ENCODE results near the gene SLC44A3. TPM values are rescaled to one million over a fixed set of nuclear protein-coding genes. Genes with fewer than 3 reads are reported as not detected.

SLC44A3 gene
- total RNA-seq, 2 donors from 2014 or later: 55.4 to 71.4 TPM

DNA sequence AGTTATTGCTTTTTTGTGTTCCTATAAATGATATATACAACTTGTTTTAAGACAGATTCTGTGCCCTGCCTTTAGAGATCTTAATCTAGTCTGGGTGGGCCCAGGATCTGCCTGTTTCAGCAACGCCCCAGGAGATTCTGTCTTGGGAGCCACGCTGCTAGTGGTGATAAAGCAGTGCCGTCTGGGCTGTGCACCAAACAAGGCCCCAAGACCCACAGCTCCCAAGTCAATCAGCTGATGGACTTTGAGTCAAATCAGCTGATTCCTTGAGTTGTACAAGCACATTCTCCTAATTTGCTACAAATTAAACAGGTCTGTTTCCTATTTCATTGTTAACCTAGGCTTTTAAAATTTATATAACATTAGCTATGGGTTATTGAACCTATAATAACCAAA lies 15.7 kb upstream of the SLC44A3 start:
- Histone ChIP-seq H3K27ac (peak overlapping the region; percentile 66), H3K4me1 (peaks cover 7% of the 10 kb centered on the region)
- intact Hi-C loops (cut with DNase I): no loop called here

DNA sequence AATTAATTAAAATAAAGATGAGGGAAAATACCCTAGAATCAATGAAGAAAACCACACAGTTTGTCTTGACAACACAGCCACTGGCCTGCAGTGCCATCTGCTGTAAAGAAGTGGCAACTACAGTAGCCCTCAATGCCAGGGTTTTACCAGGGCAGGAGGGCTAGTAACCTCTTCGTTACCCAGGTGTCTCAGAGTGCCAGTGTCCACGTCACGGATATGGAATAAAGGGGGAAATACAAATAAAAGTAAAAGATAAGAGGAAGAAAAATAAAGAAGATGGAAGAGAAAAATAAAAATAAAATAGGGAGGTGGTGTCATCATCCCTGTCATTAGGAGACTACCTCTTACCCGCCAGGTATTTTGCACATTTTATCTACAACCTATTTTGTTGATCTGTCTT lies 14.2 kb upstream of the SLC44A3 start:
- no peaks in the 10 kb centered on the region for H3K36me3 ChIP-seq
- no peaks in the 10 kb centered on the region for H3K9me3 ChIP-seq
- H3K4me1 ChIP-seq: peaks cover 7% of the 10 kb centered on the region
- TF ChIP-seq, protein P1, sequence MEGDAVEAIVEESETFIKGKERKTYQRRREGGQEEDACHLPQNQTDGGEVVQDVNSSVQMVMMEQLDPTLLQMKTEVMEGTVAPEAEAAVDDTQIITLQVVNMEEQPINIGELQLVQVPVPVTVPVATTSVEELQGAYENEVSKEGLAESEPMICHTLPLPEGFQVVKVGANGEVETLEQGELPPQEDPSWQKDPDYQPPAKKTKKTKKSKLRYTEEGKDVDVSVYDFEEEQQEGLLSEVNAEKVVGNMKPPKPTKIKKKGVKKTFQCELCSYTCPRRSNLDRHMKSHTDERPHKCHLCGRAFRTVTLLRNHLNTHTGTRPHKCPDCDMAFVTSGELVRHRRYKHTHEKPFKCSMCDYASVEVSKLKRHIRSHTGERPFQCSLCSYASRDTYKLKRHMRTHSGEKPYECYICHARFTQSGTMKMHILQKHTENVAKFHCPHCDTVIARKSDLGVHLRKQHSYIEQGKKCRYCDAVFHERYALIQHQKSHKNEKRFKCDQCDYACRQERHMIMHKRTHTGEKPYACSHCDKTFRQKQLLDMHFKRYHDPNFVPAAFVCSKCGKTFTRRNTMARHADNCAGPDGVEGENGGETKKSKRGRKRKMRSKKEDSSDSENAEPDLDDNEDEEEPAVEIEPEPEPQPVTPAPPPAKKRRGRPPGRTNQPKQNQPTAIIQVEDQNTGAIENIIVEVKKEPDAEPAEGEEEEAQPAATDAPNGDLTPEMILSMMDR (IDR thresholded peaks at IDR 0.05): peak; percentile 98
- H3K4me3 ChIP-seq: no peak overlapping the region
- intact Hi-C loops (cut with DNase I): loop anchor here (5.0 kb wide), 1 partner anchor 284 kb away; no protein-coding TSS in a partner anchor
- no peak overlapping the region for H3K9ac ChIP-seq (ENCODE audit: low read depth in 2 of 2, low read length in 2 of 2)
- peak; percentile 71 for DNase-seq
- H3K27ac ChIP-seq: no peak overlapping the region
- no peaks in the 10 kb centered on the region for H3K27me3 ChIP-seq

More for the DNA sequence above, 15.7 kb upstream of the SLC44A3 start:
- H3K4me3 ChIP-seq: no peak overlapping the region
- TF ChIP-seq, protein P1 (IDR thresholded peaks at IDR 0.05): no peak
- peak overlapping the region in 1 of 2 donors; percentile 53 for H3K9ac ChIP-seq (ENCODE audit: low read depth in 2 of 2, low read length in 2 of 2)
- no peaks in the 10 kb centered on the region for H3K9me3 ChIP-seq
- no peaks in the 10 kb centered on the region for H3K27me3 ChIP-seq
- H3K36me3 ChIP-seq: no peaks in the 10 kb centered on the region
- no peak for DNase-seq

DNA sequence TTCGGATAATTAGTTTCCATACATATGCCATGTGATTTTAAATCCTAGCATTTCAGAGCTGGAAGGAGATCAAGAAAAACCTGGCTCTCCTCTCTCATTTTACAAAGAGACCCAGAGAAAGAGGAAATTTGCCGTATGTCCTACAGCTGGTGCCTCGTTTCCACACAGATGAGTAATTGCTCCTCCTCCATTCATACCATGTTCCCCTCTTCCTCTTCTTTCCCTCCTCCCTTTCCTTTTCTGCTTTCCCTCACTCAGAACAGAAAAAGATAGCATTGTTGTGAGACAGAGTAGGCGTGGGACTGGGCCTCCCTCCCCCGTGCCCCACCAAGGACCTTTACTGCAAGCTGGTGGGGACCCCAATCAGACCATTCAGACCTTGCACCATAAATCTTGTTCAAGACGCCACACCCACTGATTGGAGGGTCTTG lies 13.7 kb upstream of the SLC44A3 start:
- Histone ChIP-seq H3K27ac (no peak overlapping the region), H3K9me3 (no peaks in the 10 kb centered on the region), H3K36me3 (no peaks in the 10 kb centered on the region), H3K9ac (ENCODE audit: low read depth in 2 of 2, low read length in 2 of 2) (peak overlapping the region in 1 of 2 donors; percentile 58), H3K4me1 (peaks cover 7% of the 10 kb centered on the region), H3K4me3 (no peak overlapping the region), H3K27me3 (no peaks in the 10 kb centered on the region)
- intact Hi-C loops (cut with DNase I): loop anchor here (5.0 kb wide), 1 partner anchor 284 kb away; no protein-coding TSS in a partner anchor
- TF ChIP-seq, protein P1 (IDR thresholded peaks at IDR 0.05): no peak
- no peak for DNase-seq

DNA sequence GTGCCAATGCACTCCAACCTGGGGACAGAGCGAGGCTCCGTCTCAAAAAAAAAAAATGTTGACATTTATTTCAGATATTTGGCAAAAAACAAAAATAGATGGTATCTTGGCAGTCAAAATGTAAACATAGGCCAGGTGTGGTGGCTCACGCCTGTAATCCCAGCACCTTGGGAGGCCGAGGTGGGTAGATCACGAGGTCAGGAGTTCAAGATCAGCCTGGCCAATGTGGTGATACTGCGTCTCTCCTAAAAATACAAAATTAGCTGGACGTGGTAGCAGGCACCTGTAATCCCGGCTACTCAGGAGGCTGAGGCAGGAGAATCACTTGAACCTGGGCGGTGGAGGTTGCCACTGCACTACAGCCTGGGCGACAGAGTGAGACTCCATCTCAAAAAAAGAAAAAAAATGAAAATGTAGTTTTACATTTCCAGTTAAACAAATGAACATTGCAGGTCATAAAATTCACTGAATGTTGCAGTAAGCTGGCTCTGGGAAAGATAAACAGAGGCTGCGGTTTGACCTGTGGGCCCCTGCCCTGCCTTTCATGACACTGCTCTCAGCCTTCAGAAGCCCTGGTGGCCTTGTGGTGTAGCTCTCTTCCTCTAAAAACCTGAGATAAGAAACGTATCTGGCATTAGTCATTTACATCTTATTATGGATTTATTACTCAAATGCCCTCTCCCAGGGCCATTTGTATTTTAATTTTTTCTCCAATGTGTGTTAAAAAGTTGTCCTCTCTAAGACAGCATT lies 12.2 kb upstream of the SLC44A3 start:
- intact Hi-C loops (cut with DNase I): loop anchor here (5.0 kb wide), 1 partner anchor 286 kb away; no protein-coding TSS in a partner anchor
- H3K4me3 ChIP-seq: no peak overlapping the region
- H3K27me3 ChIP-seq: no peaks in the 10 kb centered on the region
- H3K36me3 ChIP-seq: no peaks in the 10 kb centered on the region
- H3K9me3 ChIP-seq: no peaks in the 10 kb centered on the region
- H3K9ac ChIP-seq (ENCODE audit: low read depth in 2 of 2, low read length in 2 of 2): peak overlapping the region in 1 of 2 donors; percentile 38
- H3K4me1 ChIP-seq: peaks cover 3% of the 10 kb centered on the region
- peak overlapping the region; percentile 38 for H3K27ac ChIP-seq
- DNase-seq: peak; percentile 83
- TF ChIP-seq, protein P1 (IDR thresholded peaks at IDR 0.05): no peak

DNA sequence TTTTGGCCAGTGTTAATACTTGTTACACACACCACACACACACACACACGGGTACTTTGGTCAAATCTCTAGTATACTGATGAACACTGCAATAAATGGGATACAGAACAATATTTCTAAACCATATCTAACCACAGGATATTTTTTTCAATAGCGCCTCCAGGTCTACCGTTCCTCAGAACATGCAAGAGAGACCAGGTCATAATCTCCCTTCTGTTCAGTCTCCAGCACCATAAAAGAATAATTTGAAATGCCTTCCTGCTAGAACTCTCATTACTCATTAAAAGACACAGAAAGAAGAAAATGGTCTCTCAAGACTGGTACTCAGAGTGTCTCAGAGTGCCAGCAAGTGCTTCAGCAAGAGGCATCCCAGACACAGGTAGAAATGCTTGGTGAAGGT lies 11.5 kb upstream of the SLC44A3 start:
- Histone ChIP-seq H3K36me3 (no peaks in the 10 kb centered on the region), H3K9ac (ENCODE audit: low read depth in 2 of 2, low read length in 2 of 2) (peak overlapping the region in 1 of 2 donors; percentile 38), H3K4me1 (no peaks in the 10 kb centered on the region), H3K27me3 (no peaks in the 10 kb centered on the region), H3K4me3 (no peak overlapping the region), H3K9me3 (no peaks in the 10 kb centered on the region), H3K27ac (peak overlapping the region; percentile 38)
- TF ChIP-seq, protein P1 (IDR thresholded peaks at IDR 0.05): no peak
- intact Hi-C loops (cut with DNase I): loop anchor here (5.0 kb wide), 1 partner anchor 286 kb away; no protein-coding TSS in a partner anchor
- DNase-seq: no peak
